ENCODE results near the gene SLC25A4.
"Not testable (repeated sequence)": the region's sequence is repeated elsewhere in the genome, so short reads cannot be mapped to it uniquely, and the experiment has no call there.

SLC25A4 gene

DNA sequence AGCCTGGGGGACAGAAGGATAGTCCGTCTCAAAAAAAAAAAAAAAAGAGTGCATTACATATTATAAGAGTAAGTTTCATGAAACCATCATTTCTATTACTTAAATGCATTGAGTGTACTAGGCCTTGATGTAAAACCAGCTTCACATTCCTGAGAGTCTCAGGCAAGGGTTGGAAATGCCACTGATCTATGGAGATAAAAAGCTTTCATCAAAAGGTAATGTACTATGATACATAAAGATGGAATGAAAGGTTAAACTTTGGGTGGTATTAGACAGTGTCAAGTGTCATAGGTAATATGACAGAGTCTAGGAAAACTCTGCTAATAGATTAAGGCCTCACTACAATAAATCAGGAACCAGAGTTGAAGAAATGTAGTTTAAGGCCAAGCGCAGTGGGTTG is 53.4 kb downstream of the SLC25A4 start:
- H3K4me3 ChIP-seq (ENCODE audit: low read depth, low read length): no peak overlapping the region
- TF ChIP-seq, protein P1, sequence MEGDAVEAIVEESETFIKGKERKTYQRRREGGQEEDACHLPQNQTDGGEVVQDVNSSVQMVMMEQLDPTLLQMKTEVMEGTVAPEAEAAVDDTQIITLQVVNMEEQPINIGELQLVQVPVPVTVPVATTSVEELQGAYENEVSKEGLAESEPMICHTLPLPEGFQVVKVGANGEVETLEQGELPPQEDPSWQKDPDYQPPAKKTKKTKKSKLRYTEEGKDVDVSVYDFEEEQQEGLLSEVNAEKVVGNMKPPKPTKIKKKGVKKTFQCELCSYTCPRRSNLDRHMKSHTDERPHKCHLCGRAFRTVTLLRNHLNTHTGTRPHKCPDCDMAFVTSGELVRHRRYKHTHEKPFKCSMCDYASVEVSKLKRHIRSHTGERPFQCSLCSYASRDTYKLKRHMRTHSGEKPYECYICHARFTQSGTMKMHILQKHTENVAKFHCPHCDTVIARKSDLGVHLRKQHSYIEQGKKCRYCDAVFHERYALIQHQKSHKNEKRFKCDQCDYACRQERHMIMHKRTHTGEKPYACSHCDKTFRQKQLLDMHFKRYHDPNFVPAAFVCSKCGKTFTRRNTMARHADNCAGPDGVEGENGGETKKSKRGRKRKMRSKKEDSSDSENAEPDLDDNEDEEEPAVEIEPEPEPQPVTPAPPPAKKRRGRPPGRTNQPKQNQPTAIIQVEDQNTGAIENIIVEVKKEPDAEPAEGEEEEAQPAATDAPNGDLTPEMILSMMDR (IDR thresholded peaks at IDR 0.05; ENCODE audit: low read depth, low read length): no peak

DNA sequence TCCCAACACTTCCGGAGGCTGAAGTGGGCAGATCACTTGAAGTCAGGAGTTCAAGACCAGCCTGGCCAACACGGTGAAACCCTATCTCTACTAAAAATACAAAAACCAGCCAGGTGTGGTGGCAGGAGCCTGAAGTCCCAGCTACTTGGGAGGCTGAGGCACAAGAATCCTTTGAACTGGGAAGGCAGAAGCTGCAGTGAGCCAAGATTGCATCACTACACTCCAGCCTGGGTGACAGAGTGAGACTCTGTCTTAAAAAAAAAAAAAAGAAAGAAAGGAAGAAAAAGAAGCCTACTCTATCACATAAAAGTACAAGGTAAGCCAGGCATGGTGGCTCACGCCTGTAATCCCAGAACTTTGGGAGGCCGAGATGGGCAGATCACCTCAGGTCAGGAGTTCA is 55.1 kb downstream of the SLC25A4 start:
- not testable (repeated sequence) for H3K4me3 ChIP-seq (ENCODE audit: low read depth, low read length)

All from WI38 (cell line).